GM23248 (cell line): ENCODE measurements around the gene JUND. TPM values are rescaled to one million over a fixed set of nuclear protein-coding genes. Genes with fewer than 3 reads are reported as not detected.

Experiments
- DNase-seq: peaks from one replicate; pipeline ENCODE4 v3.0.0-alpha.2; 2015
- H2AFZ ChIP-seq: fragments of 200-600 bp; sonication (generic); 2 replicates; pipeline ENCODE4 v1.6.1; 2016; ENCODE audit warnings: antibody characterized with exemption
- H3F3A ChIP-seq: fragments of 200-600 bp; sonication (generic); 2 replicates; pipeline ENCODE4 v1.6.1; 2016; ENCODE audit warnings: mild to moderate bottlenecking, antibody characterized with exemption, mixed run types; ENCODE audit not compliant: insufficient read depth
- H3K27ac ChIP-seq: fragments of 200-600 bp; sonication (generic); 2 replicates; pipeline ENCODE4 v1.5.1; 2016; ENCODE audit warnings: mild to moderate bottlenecking
- H3K27me3 ChIP-seq: fragments of 200-600 bp; sonication (generic); replicated peaks from 2 replicates; pipeline ENCODE4 v1.6.1; 2016; ENCODE audit warnings: mild to moderate bottlenecking; ENCODE audit not compliant: insufficient read depth
- H3K36me3 ChIP-seq: fragments of 200-600 bp; sonication (generic); 2 replicates; pipeline ENCODE4 v1.6.1; 2016; ENCODE audit warnings: low read depth, mild to moderate bottlenecking
- H3K4me1 ChIP-seq: fragments of 200-600 bp; sonication (generic); 2 replicates; pipeline ENCODE4 v1.6.1; 2016; ENCODE audit warnings: mild to moderate bottlenecking; ENCODE audit not compliant: insufficient read depth
- H3K4me2 ChIP-seq: fragments of 200-600 bp; sonication (generic); one replicate; pipeline ENCODE4 v1.6.1; 2016; ENCODE audit warnings: mild to moderate bottlenecking; ENCODE audit not compliant: unreplicated experiment
- H3K4me3 ChIP-seq: fragments of 200-600 bp; sonication (generic); 2 replicates; pipeline ENCODE4 v1.5.1; 2016; ENCODE audit warnings: mild to moderate bottlenecking
- H3K79me2 ChIP-seq: fragments of 200-600 bp; sonication (generic); 2 replicates; pipeline ENCODE4 v1.6.1; 2016; ENCODE audit warnings: mild to moderate bottlenecking; ENCODE audit not compliant: insufficient read depth
- H3K9ac ChIP-seq: fragments of 200-600 bp; sonication (generic); 2 replicates; pipeline ENCODE4 v1.6.1; 2016; ENCODE audit warnings: mild to moderate bottlenecking
- H3K9me2 ChIP-seq: fragments of 200-600 bp; sonication (generic); 2 replicates; pipeline ENCODE4 v1.6.1; 2016; ENCODE audit warnings: mixed run types, mild to moderate bottlenecking, moderate library complexity; ENCODE audit not compliant: insufficient read depth
- H3K9me3 ChIP-seq: fragments of 200-600 bp; sonication (generic); one replicate; pipeline ENCODE4 v1.6.1; 2017; ENCODE audit warnings: low read depth
- H4K20me1 ChIP-seq: fragments of 200-600 bp; sonication (generic); 2 replicates; pipeline ENCODE4 v1.6.0; 2016; ENCODE audit not compliant: insufficient read depth
- EZH2 ChIP-seq: fragments of 200-600 bp; sonication (generic); IDR thresholded peaks from 2 replicates; pipeline ENCODE4 v1.6.1; 2018; ENCODE audit warnings: antibody characterized with exemption, mild to moderate bottlenecking; ENCODE audit not compliant: insufficient read depth, poor library complexity, severe bottlenecking
- EZH2phosphoT487 ChIP-seq: fragments of 200-600 bp; sonication (generic); IDR thresholded peaks from 2 replicates; pipeline ENCODE4 v1.6.1; 2018; ENCODE audit warnings: antibody characterized with exemption, moderate library complexity, mild to moderate bottlenecking, low read depth; ENCODE audit not compliant: insufficient read depth
- WGBS, 2 experiments: methylation state at CpG; one replicate each; pipeline ENCODE4 v1.1.6; 2015 to 2017; ENCODE audit warnings: low lambda C conversion rate in 2 of 2, low coverage in 1 of 2; ENCODE audit errors: missing lambda C conversion rate in 2 of 2; 5-methylcytosine and 5-hydroxymethylcytosine counted together
- in situ Hi-C: fragments of 300-500 bp; cut with MboI; formaldehyde crosslinking; loops from 2 replicates; pipeline ENCODE4 v1.15.0; 2020
- polyA plus RNA-seq: library from polyadenylated mRNA; unstranded; fragments of >200 nt; fragmentation: Nextera tagmentation; extraction: Ambion mirVana; gene quantifications from 2 replicates; pipeline ENCODE4 v1.2.1, GENCODE V29; 2016
- total RNA-seq: library from RNA; depleted of rRNA; stranded (reverse); fragments of >200 nt; shearing (Covaris generic); gene quantifications from 2 replicates; pipeline ENCODE4 v1.2.3, GENCODE V29; 2014

Gene JUND
- total and polyA plus RNA-seq, 2 experiments from 2014 or later: 15.3 to 172 TPM

- in situ Hi-C loops: no loop called here
- Histone ChIP-seq H3K9ac (no peak overlapping the region), H3K9me3 (no peaks in the 10 kb centered on the region), H3K4me1 (no peaks in the 10 kb centered on the region), H3K4me3 (no peak overlapping the region), H3K79me2 (no peaks in the 10 kb centered on the region), H2AFZ (no peak overlapping the region), H3K4me2 (no peak overlapping the region), H4K20me1 (no peaks in the 10 kb centered on the region), H3K27me3 (no peaks in the 10 kb centered on the region), H3K27ac (no peak overlapping the region), H3K36me3 (no peaks in the 10 kb centered on the region), H3F3A (peaks cover 4% of the 10 kb centered on the region; the same call in 1 of the 2 replicates), H3K9me2 (no peaks in the 10 kb centered on the region)
- 78 to 82% methylated on average over 7 of the region's 7 CpGs for WGBS, 2 experiments
- no peak for TF ChIP-seq EZH2phosphoT487
- no peak for TF ChIP-seq EZH2
- no peak for DNase-seq
These were observed 15.8 kb downstream of the JUND start for GRCh38 chr19:18265582-18265981.

DNA sequence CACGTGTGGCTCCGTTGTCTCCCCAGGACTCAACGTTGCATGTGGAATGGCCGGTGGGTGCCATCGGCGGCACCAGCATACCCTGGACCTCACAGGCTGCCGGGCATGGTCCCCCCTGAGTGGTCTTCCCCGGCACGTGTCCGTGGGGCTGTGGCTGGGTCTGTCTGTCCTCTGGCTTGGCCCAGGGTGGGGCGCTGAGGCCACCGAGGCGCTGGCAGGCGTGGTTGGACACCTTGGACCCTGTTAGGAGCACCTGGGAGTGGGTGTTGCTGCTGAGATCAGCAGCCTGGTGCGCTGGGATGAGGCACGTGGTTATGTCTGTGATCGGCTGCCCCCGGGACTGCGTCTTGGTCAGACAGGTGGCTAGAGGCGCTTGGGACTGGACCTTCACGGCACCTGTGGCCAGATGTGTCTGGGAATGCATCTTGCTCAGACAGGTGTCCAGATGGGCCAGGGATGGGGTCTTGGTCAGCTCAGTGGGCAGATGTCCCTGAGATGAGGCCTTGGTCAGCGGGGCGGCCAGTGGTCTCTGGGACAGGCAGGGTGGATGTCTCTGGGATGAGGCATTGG, 16.4 kb downstream of the JUND start:
- Histone ChIP-seq H3K9me2 (no peaks in the 10 kb centered on the region), H3K9me3 (no peaks in the 10 kb centered on the region), H3F3A (peaks cover 4% of the 10 kb centered on the region; the same call in 1 of the 2 replicates), H3K4me2 (no peak overlapping the region), H3K79me2 (no peaks in the 10 kb centered on the region), H3K4me3 (no peak overlapping the region), H4K20me1 (no peaks in the 10 kb centered on the region), H3K36me3 (no peaks in the 10 kb centered on the region), H3K27me3 (no peaks in the 10 kb centered on the region), H3K9ac (no peak overlapping the region), H3K4me1 (no peaks in the 10 kb centered on the region), H3K27ac (no peak overlapping the region), H2AFZ (no peak overlapping the region)
- no peak for DNase-seq
- TF ChIP-seq EZH2phosphoT487 (no peak), EZH2 (no peak)
- WGBS, 2 experiments: 91 to 93% methylated on average over 21 to 23 of the region's 23 CpGs
- in situ Hi-C loops: no loop called here

GRCh38 chr19:18264137-18264854, 17.1 kb downstream of the JUND start:
- no peaks in the 10 kb centered on the region for H4K20me1 ChIP-seq
- DNase-seq: no peak
- in situ Hi-C loops: no loop called here
- H3K9ac ChIP-seq: no peak overlapping the region
- H3K27ac ChIP-seq: no peak overlapping the region
- no peaks in the 10 kb centered on the region for H3K9me3 ChIP-seq
- no peaks in the 10 kb centered on the region for H3K36me3 ChIP-seq
- H3K79me2 ChIP-seq: no peaks in the 10 kb centered on the region
- no peak overlapping the region for H2AFZ ChIP-seq
- no peaks in the 10 kb centered on the region for H3K9me2 ChIP-seq
- H3K27me3 ChIP-seq: no peaks in the 10 kb centered on the region
- no peak overlapping the region for H3K4me3 ChIP-seq
- WGBS, 2 experiments: 77 to 83% methylated on average over 22 to 23 of the region's 23 CpGs
- H3F3A ChIP-seq: no peaks in the 10 kb centered on the region
- no peak for TF ChIP-seq EZH2
- TF ChIP-seq EZH2phosphoT487: no peak
- peaks cover 2% of the 10 kb centered on the region; the same call in 1 of the 2 replicates for H3K4me1 ChIP-seq
- H3K4me2 ChIP-seq: no peak overlapping the region

- Histone ChIP-seq H3K4me3 (no peak overlapping the region), H3K9me2 (no peaks in the 10 kb centered on the region), H3F3A (no peaks in the 10 kb centered on the region), H3K4me1 (peaks cover 6% of the 10 kb centered on the region; the same call in 1 of the 2 replicates), H2AFZ (no peak overlapping the region), H3K27me3 (no peaks in the 10 kb centered on the region), H3K9ac (no peak overlapping the region), H3K36me3 (no peaks in the 10 kb centered on the region), H3K27ac (no peak overlapping the region), H3K79me2 (no peaks in the 10 kb centered on the region), H3K4me2 (no peak overlapping the region), H4K20me1 (no peaks in the 10 kb centered on the region), H3K9me3 (no peaks in the 10 kb centered on the region)
- no peak for TF ChIP-seq EZH2phosphoT487
- in situ Hi-C loops: no loop called here
- 71 to 73% methylated on average over 16 of the region's 16 CpGs for WGBS, 2 experiments
- no peak for DNase-seq
These were observed 17.9 kb downstream of the JUND start for GRCh38 chr19:18263324-18264136.
